HFFc6 (cell line): ENCODE results near the gene PXN. TPM values are rescaled to one million over a fixed set of nuclear protein-coding genes. Genes with fewer than 3 reads are reported as not detected.

Source experiments
- DNase-seq: peaks from one replicate; pipeline ENCODE4 v3.0.0-alpha.2; 2018
- H3K27ac Mint-ChIP-seq: 2 replicates; pipeline ENCODE4 v1.8.0; 2020; ENCODE audit warnings: mild to moderate bottlenecking, mixed read lengths
- H3K27me3 Mint-ChIP-seq: 2 replicates; pipeline ENCODE4 v1.8.0; 2021; ENCODE audit warnings: mild to moderate bottlenecking, moderate library complexity, mixed read lengths; ENCODE audit not compliant: insufficient read depth
- H3K36me3 Mint-ChIP-seq: 2 replicates; pipeline ENCODE4 v1.8.0; 2021; ENCODE audit warnings: low read depth, mixed read lengths
- H3K4me1 Mint-ChIP-seq: 2 replicates; pipeline ENCODE4 v1.8.0; 2020; ENCODE audit warnings: low read depth, mixed read lengths
- H3K4me3 Mint-ChIP-seq: 2 replicates; pipeline ENCODE4 v1.8.0; 2020; ENCODE audit warnings: mild to moderate bottlenecking, moderate library complexity, mixed read lengths
- H3K9me3 Mint-ChIP-seq: 2 replicates; pipeline ENCODE4 v1.8.0; 2020; ENCODE audit warnings: mild to moderate bottlenecking, mixed read lengths
- CTCF ChIP-seq: fragments of 200-600 bp; sonication (generic); IDR thresholded peaks from 2 replicates; pipeline ENCODE4 v1.5.0; 2021; ENCODE audit warnings: antibody characterized with exemption, mild to moderate bottlenecking
- total RNA-seq, 6 experiments: library from RNA; stranded (reverse); fragmentation: NEBNext Ultra II Directional; extraction: Animal tissue kit (Norgen Biotek cat#: 25700); gene quantifications; 2 replicates in 1 of 6; 3 replicates in 5 of 6; pipeline ENCODE4 v1.2.3, GENCODE V29; 2021

The PXN gene
- total RNA-seq, 6 experiments from 2014 or later = 219 to 290 (median 253) TPM

DNA sequence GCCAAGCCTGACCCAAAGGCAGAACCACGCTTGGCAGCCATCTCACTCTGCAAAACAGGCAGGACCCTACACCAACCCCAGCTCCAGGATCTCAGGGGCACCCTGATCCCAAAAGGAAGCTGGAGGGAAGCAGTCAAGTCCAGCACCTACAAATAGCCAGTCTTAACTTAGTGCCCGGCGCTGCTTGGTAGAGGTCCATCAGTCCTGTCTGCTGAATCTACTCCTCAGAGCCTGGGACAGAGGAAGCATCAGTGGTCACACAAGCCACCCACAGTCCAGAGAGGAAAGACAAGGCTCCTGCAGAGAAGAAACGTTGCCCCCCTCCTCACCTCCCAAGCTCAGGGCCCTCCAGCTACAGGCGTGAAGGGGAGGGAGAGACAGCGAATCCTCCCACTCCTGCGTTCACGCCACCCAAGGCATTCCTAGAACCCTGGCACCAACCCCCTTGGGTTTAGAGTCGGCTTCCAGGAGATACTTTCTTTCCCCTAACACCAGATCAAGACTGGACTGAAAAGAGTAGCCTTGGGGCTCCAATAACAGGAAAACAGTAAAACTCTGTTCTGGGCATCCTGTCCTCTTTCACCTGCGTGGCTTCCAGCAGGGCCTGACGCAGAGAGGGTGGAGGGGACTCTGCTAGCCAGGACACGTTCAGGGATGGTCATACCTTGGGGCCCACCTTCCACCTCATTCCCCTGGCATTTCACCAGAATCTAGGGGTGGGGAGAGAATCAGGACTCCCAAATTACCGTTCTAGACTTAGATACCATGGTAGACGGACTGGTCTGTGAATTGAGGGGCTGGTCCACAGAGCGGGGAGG, 1.2 kb downstream of the PXN start:
- Mint-ChIP-seq H3K36me3 (peaks cover 32% of the 10 kb centered on the region), H3K27ac (peak overlapping the region; percentile 83), H3K4me3 (peak overlapping the region; percentile 96), H3K4me1 (peaks cover 57% of the 10 kb centered on the region), H3K9me3 (no peaks in the 10 kb centered on the region), H3K27me3 (0 out of 2 replicates have a peak, but pooled peaks cover 1% of the 10 kb centered on the region)
- DNase-seq = no peak
- no peak for TF ChIP-seq CTCF

DNA sequence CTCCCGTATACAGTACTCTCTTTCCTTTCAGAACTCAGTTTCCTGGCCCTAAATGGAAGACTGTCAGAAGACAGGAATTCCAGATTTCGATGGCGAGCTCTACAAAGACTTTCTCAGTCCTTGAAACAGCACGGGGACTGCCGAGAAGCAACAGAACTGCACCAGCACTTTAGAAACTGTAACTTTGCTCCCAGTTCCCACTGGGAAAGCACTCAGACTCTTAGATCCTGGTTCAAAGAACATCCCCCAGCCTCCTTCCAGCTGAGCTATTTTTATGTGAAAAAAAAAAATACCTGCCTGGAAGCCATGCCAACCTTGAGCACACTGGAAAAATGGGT, 1.8 kb downstream of the PXN start:
- Mint-ChIP-seq H3K4me1 (peaks cover 60% of the 10 kb centered on the region), H3K27me3 (0 out of 2 replicates have a peak, but pooled peaks cover 1% of the 10 kb centered on the region), H3K36me3 (peaks cover 32% of the 10 kb centered on the region), H3K27ac (peak overlapping the region; percentile 83), H3K9me3 (no peaks in the 10 kb centered on the region), H3K4me3 (peak overlapping the region; percentile 96)
- DNase-seq = no peak
- no peak for TF ChIP-seq CTCF

GRCh38 chr12:120262852-120263747, 2.4 kb downstream of the PXN start:
- Mint-ChIP-seq H3K27me3 (0 out of 2 replicates have a peak, but pooled peaks cover 1% of the 10 kb centered on the region), H3K4me1 (peaks cover 66% of the 10 kb centered on the region), H3K4me3 (peak overlapping the region; percentile 96), H3K27ac (peak overlapping the region; percentile 83), H3K36me3 (peaks cover 32% of the 10 kb centered on the region), H3K9me3 (no peaks in the 10 kb centered on the region)
- DNase-seq = no peak
- TF ChIP-seq CTCF = no peak

DNA sequence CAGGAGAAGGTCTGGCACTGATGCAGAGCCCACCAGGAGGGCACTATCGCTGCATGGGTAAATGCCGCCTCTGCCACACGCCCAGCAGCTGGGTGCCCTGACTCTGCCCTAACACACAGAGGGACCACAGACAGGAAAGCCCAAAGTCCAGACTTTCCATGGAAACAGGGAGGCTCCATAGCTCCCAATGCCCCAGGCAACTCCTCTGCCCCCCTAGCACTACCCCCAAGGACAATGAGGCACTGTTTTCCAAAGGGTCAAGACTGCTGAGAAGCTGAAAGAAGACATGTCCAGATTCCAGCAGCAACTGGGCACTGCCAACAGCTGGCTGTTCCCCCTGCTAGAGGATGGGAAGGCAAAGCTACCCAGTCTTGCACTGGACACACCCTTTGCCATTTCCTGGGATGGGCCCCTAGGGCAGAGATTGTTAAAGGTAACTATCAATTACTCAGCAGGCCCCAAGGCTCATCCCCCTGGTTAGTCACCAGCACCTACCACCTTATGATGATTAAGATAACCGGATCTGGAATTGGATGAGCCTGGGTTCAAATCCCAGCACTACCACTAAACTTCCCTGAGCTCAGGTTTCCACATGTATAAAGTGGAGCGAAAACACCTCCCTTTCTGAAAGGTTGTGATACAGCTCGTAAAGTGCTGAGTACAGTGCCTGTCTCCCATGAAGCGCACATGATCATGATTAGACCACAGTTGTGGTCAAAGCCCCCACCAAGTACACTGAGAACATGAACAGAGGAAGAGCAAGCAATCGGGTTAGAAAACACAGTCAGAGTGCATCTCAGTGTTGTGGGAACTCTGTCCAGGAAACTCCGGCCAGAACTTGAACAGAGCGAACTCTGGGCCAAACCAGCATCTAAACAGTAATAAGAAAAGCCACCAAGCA, 3.3 kb downstream of the PXN start:
- no peak for TF ChIP-seq CTCF
- H3K4me3 Mint-ChIP-seq = peak overlapping the region; percentile 96
- peak; percentile 55 for DNase-seq
- no peaks in the 10 kb centered on the region for H3K9me3 Mint-ChIP-seq
- H3K27me3 Mint-ChIP-seq = 0 out of 2 replicates have a peak, but pooled peaks cover 1% of the 10 kb centered on the region
- peak overlapping the region; percentile 83 for H3K27ac Mint-ChIP-seq
- H3K36me3 Mint-ChIP-seq = peaks cover 32% of the 10 kb centered on the region
- peaks cover 75% of the 10 kb centered on the region for H3K4me1 Mint-ChIP-seq

GRCh38 chr12:120260607-120261006, 4.9 kb downstream of the PXN start:
- Mint-ChIP-seq H3K9me3 (no peaks in the 10 kb centered on the region), H3K36me3 (peaks cover 38% of the 10 kb centered on the region), H3K27ac (peak overlapping the region; percentile 71), H3K27me3 (0 out of 2 replicates have a peak, but pooled peaks cover 1% of the 10 kb centered on the region), H3K4me1 (peaks cover 83% of the 10 kb centered on the region), H3K4me3 (peak overlapping the region; percentile 11)
- TF ChIP-seq CTCF = no peak
- no peak for DNase-seq
